Skeletal muscle tissue (tissue), 4 donors: ENCODE data around the gene DNAAF8. TPM values are rescaled to one million over a fixed set of nuclear protein-coding genes. Genes with fewer than 3 reads are reported as not detected.
A peak's percentile ranks its signal among the peaks of the same experiment; 100 is the strongest.

ENCODE experiments used
- H3K27ac ChIP-seq: one replicate; pipeline ENCODE4 v1.7.0; 2013; ENCODE audit warnings: mild to moderate bottlenecking, low read depth, low read length, inconsistent platforms
- H3K27me3 ChIP-seq, 3 donors: one replicate each; pipeline ENCODE4 v1.7.0; 2013; ENCODE audit warnings: low read length in 3 of 3; ENCODE audit not compliant: control insufficient read depth in 3 of 3, insufficient read depth in 3 of 3
- H3K36me3 ChIP-seq, 3 donors: one replicate each; pipeline ENCODE4 v1.7.0; 2013; ENCODE audit warnings: low read length in 3 of 3; ENCODE audit not compliant: control insufficient read depth in 3 of 3, insufficient read depth in 3 of 3
- H3K4me1 ChIP-seq, 3 donors: one replicate each; pipeline ENCODE4 v1.7.0; 2013; ENCODE audit warnings: low read length in 3 of 3, mild to moderate bottlenecking in 3 of 3; ENCODE audit not compliant: control insufficient read depth in 3 of 3, insufficient read depth in 3 of 3
- H3K4me3 ChIP-seq, 3 donors: one replicate each; pipeline ENCODE4 v1.7.0; 2013; ENCODE audit warnings: low read length in 3 of 3
- H3K9ac ChIP-seq, 3 donors: one replicate each; pipeline ENCODE4 v1.7.0; 2013; ENCODE audit warnings: low read length in 3 of 3, mild to moderate bottlenecking in 3 of 3, moderate library complexity in 2 of 3, low read depth in 1 of 3
- H3K9me3 ChIP-seq, 3 donors: one replicate each; pipeline ENCODE4 v1.7.0; 2013; ENCODE audit warnings: low read length in 3 of 3; ENCODE audit not compliant: control insufficient read depth in 3 of 3
- total RNA-seq: library from RNA; depleted of rRNA; stranded (reverse); fragments of >200 nt; gene quantifications from one replicate; pipeline ENCODE4 v1.2.3, GENCODE V29; 2014
- donor health status: Osteomylitis.

The DNAAF8 gene
- total RNA-seq, 1 donor from 2014 or later: 0.52 TPM

DNA sequence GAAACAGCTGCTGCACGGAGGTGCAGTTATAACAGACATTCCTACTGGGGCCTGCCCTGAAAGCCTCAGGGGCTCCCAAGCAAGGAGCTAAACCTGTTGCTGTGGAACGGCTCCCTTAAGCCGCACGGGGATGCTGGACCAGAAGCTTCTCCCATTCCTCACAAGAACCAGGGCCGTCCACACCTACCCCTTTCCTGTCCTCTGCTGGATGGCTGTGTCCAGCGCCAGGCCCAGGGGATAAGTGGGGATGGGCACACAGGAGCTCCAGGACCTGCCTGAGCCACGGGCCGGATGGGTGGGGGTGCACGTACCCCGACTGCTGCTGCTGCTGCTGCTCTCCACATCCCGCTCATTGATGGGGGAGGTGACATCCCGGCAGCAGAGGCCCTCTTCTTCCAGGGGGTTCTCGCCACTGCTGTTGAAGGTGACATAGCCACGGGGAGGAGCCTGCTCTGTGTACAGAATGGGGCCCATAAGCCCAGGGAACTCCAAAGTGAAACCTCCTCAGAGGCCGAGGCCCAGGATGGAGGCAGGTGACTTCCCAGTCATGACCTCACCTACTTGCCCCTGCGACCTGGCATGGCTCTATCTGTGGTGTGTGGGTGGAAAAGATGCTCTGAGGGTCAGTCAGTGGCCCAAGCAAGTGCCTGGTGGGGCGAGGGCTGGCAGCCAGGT, 32.4 kb upstream of the DNAAF8 start:
- peaks cover 55 to 67% (median 60%) of the 10 kb centered on the region in 3 donors for H3K36me3 ChIP-seq
- no peak overlapping the region for H3K4me3 ChIP-seq
- no peaks in the 10 kb centered on the region for H3K4me1 ChIP-seq
- no peaks in the 10 kb centered on the region for H3K27me3 ChIP-seq
- no peak overlapping the region for H3K9ac ChIP-seq
- H3K9me3 ChIP-seq: no peaks in the 10 kb centered on the region
- H3K27ac ChIP-seq: no peak overlapping the region

GRCh38 chr16:4702466-4702808, 31.9 kb upstream of the DNAAF8 start:
- peaks cover 53 to 66% (median 58%) of the 10 kb centered on the region in 3 donors for H3K36me3 ChIP-seq

GRCh38 chr16:4703906-4704305, 30.4 kb upstream of the DNAAF8 start:
- H3K4me1 ChIP-seq: no peaks in the 10 kb centered on the region
- no peak overlapping the region for H3K9ac ChIP-seq
- no peak overlapping the region for H3K27ac ChIP-seq
- no peaks in the 10 kb centered on the region for H3K9me3 ChIP-seq
- no peak overlapping the region for H3K4me3 ChIP-seq
- H3K27me3 ChIP-seq: no peaks in the 10 kb centered on the region
- H3K36me3 ChIP-seq: peaks cover 46 to 59% (median 53%) of the 10 kb centered on the region in 3 donors

More at GRCh38 chr16:4702466-4702808, 31.9 kb upstream of the DNAAF8 start:
- no peaks in the 10 kb centered on the region for H3K9me3 ChIP-seq
- no peak overlapping the region for H3K4me3 ChIP-seq
- H3K4me1 ChIP-seq: no peaks in the 10 kb centered on the region
- no peak overlapping the region for H3K27ac ChIP-seq
- H3K9ac ChIP-seq: no peak overlapping the region
- no peaks in the 10 kb centered on the region for H3K27me3 ChIP-seq

GRCh38 chr16:4704491-4704890, 29.8 kb upstream of the DNAAF8 start:
- no peak overlapping the region for H3K9ac ChIP-seq
- H3K4me1 ChIP-seq: no peaks in the 10 kb centered on the region
- H3K27ac ChIP-seq: no peak overlapping the region
- H3K36me3 ChIP-seq: peaks cover 40 to 54% (median 47%) of the 10 kb centered on the region in 3 donors
- H3K27me3 ChIP-seq: no peaks in the 10 kb centered on the region
- no peaks in the 10 kb centered on the region for H3K9me3 ChIP-seq
- no peak overlapping the region for H3K4me3 ChIP-seq

DNA sequence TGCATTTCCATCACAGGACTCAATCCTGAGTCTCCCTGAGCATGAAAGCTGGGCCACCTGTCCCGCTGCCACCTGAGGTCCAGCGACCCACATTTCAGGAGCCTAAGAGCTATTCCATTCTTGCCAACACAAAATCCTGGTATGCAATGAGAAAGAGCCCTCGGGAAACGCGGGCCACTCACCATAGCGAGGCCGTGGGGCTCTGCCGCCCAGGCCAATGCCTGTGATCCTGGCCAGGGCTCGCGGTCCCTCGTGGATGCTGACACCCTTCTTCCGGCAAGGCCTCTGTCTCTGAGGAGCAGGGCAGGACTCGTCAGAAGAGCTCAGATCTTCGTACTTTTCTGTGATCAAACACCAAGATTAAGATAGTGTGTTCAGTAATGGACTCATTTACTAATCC, 29.4 kb upstream of the DNAAF8 start:
- Histone ChIP-seq H3K9me3 (no peaks in the 10 kb centered on the region), H3K27ac (no peak overlapping the region), H3K36me3 (peaks cover 37 to 49% (median 44%) of the 10 kb centered on the region in 3 donors), H3K9ac (no peak overlapping the region), H3K27me3 (no peaks in the 10 kb centered on the region), H3K4me3 (no peak overlapping the region), H3K4me1 (no peaks in the 10 kb centered on the region)

GRCh38 chr16:4706871-4707270, 27.5 kb upstream of the DNAAF8 start:
- H3K36me3 ChIP-seq: peaks cover 20 to 37% (median 32%) of the 10 kb centered on the region in 3 donors

DNA sequence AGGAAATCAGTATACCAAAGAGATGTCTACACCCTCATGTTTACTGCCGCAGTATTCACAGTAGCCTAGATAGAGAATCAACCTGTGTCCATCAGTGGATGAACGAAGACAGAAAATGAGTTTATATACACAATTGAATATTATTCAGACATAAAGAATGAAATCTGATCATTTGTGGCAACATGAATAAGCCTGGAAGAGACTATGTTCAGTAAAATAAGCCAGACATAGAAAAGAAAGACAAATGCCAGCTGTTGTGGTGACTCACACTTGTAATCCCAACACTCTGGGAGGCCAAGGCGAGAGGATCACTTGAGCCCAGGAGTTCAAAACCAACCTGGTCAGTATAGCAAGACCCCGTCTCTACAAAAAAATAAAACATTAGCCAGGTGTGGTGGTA, 24.9 kb upstream of the DNAAF8 start:
- H3K9ac ChIP-seq: no peak overlapping the region
- H3K4me3 ChIP-seq: no peak overlapping the region
- peaks cover 18 to 32% (median 29%) of the 10 kb centered on the region in 3 donors for H3K36me3 ChIP-seq
- H3K27ac ChIP-seq: no peak overlapping the region
- no peaks in the 10 kb centered on the region for H3K27me3 ChIP-seq
- no peaks in the 10 kb centered on the region for H3K9me3 ChIP-seq
- no peaks in the 10 kb centered on the region for H3K4me1 ChIP-seq

More at GRCh38 chr16:4706871-4707270, 27.5 kb upstream of the DNAAF8 start:
- H3K27me3 ChIP-seq: no peaks in the 10 kb centered on the region
- H3K4me3 ChIP-seq: no peak overlapping the region
- H3K27ac ChIP-seq: no peak overlapping the region
- H3K4me1 ChIP-seq: no peaks in the 10 kb centered on the region
- H3K9me3 ChIP-seq: no peaks in the 10 kb centered on the region
- peak overlapping the region in 1 of 3 donors; percentile 8 for H3K9ac ChIP-seq

DNA sequence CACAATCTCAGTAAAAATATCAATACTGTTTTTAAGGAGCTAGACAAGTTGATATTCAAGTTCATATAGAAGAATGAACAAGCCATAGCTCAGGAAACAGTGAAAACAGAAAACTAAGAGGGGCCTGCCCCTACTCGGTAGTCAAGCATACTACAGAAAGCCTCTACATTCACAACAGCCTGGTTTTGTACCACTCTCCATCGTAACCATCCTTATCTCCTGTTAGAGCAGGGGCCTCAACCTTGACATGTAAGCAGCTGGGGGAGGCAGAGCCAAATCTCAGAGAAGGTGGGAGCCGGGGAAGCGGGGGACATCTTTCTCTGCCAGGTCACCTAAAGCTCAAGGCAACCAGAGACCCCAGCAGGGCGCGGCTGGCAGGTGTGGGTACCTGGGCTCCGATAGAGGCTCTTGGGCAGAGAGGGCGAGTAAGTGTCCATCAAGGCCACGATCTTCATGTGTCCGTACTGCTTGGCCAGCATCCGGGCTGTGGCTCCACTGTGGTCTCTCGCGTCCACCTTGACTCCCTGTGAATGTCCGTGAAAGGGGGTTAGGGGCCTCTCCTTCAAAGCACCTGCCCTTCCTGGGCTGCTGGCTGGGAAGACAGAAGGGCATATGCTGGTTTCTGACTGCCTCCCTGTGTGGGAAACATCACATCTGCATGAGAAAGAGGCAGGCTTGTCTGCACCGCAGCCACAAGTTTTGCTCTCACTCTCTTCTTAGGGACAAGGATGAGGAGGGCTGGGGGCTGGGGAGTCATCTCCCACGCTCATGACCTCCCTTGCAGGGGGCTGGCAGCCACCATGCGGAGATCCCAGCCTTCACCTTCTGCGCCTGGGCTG, 20.5 kb upstream of the DNAAF8 start:
- H3K4me1 ChIP-seq: no peaks in the 10 kb centered on the region
- no peaks in the 10 kb centered on the region for H3K9me3 ChIP-seq
- H3K36me3 ChIP-seq: peaks cover 11 to 21% (median 17%) of the 10 kb centered on the region in 3 donors
- H3K27ac ChIP-seq: no peak overlapping the region
- no peaks in the 10 kb centered on the region for H3K27me3 ChIP-seq
- H3K4me3 ChIP-seq: no peak overlapping the region
- no peak overlapping the region for H3K9ac ChIP-seq

DNA sequence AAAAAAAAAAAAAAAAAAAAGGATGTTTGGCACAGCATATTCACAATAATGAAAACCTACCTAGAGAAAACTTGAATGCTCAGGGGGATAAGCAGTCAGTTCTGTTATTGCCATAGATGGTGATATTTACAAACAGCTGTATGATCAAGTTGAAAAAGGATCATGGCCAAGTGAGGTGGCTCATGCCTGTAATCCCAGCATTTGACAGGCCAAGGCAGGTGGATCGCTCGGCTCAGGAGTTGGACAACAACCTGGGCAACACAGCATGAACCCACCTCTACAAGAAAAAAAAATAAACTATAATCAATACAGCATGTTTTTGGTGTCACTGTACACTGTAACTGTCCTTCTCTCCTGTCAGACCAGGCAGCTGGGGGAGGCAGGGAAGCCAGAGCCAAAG, 19.3 kb upstream of the DNAAF8 start:
- Histone ChIP-seq H3K4me1 (no peaks in the 10 kb centered on the region), H3K36me3 (peaks cover 13 to 24% (median 21%) of the 10 kb centered on the region in 3 donors), H3K9me3 (no peaks in the 10 kb centered on the region), H3K27ac (no peak overlapping the region), H3K27me3 (no peaks in the 10 kb centered on the region), H3K4me3 (no peak overlapping the region), H3K9ac (peak overlapping the region in 1 of 3 donors; percentile 25)

DNA sequence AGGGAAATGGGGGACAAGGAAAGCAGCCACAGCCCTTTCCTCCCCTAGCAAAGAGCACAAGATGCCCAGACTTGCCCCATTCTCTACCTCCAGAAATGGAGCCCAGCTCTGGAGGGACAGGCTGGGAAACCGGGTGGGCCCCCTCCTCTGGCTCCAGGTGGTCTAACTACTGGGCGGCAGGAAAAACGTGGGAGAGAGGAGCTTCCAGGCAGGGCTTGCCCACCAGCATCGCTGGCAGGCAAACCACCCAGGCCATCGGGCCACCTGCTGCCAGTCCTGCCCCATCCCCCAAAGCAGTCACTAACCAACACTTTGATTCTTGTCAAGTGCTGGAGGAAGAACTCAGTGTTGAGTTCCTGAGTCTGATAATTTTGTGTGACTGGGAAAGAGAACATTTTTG, 15.9 kb upstream of the DNAAF8 start:
- Histone ChIP-seq H3K27ac (no peak overlapping the region), H3K4me1 (no peaks in the 10 kb centered on the region), H3K4me3 (no peak overlapping the region), H3K36me3 (peaks cover 20 to 21% (median 20%) of the 10 kb centered on the region in 3 donors), H3K9me3 (no peaks in the 10 kb centered on the region), H3K27me3 (no peaks in the 10 kb centered on the region), H3K9ac (no peak overlapping the region)
